ENCODE data around the gene FSHR.

Gene FSHR

DNA sequence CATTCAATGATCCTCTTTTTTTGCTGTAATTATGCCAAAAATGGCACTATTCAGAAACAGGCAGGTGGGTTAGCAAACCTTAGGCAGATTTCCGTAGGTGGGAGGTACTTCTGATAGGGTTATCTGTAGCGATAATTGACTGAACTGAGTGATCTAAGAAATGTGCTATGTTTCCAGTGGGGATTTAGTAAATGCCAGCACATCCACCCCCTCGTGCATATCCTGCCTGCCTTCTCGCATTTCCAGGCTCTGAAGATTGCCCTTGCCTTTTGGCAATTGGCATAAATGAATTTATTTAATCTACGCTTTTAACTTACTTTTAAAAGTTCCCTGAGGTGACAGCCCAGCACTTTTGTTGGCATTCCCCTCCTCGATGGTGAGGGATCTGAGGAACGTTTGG, 576 bp upstream of the FSHR start:
- no peak overlapping the region for H3K4me3 ChIP-seq (ENCODE audit: low read depth, low read length)
- TF ChIP-seq, protein P1, sequence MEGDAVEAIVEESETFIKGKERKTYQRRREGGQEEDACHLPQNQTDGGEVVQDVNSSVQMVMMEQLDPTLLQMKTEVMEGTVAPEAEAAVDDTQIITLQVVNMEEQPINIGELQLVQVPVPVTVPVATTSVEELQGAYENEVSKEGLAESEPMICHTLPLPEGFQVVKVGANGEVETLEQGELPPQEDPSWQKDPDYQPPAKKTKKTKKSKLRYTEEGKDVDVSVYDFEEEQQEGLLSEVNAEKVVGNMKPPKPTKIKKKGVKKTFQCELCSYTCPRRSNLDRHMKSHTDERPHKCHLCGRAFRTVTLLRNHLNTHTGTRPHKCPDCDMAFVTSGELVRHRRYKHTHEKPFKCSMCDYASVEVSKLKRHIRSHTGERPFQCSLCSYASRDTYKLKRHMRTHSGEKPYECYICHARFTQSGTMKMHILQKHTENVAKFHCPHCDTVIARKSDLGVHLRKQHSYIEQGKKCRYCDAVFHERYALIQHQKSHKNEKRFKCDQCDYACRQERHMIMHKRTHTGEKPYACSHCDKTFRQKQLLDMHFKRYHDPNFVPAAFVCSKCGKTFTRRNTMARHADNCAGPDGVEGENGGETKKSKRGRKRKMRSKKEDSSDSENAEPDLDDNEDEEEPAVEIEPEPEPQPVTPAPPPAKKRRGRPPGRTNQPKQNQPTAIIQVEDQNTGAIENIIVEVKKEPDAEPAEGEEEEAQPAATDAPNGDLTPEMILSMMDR (IDR thresholded peaks at IDR 0.05; ENCODE audit: borderline replicate concordance, insufficient read depth, low read depth, low read length) = no peak

DNA sequence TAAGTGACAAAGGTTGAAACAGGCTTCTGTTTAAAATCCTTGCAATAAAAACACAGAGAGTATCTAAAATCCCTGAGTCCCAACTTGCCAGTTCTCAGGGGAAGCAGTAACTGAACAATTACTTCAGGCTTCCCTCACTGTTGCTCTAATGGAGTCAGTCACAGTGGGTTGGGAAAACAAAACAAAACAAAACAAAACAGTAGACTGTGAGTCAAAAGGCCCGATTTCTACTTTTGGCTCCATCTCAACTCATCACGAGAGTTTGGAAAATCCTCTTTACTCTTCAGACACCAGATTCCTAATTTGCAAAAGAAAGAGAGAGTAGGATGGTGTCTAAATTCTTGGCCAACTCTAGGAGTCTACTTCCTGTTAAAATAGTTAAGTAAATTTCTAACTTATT, 1.1 kb downstream of the FSHR start:
- TF ChIP-seq, protein P1 (IDR thresholded peaks at IDR 0.05; ENCODE audit: borderline replicate concordance, insufficient read depth, low read depth, low read length) = no peak
- no peak overlapping the region for H3K4me3 ChIP-seq (ENCODE audit: low read depth, low read length)

DNA sequence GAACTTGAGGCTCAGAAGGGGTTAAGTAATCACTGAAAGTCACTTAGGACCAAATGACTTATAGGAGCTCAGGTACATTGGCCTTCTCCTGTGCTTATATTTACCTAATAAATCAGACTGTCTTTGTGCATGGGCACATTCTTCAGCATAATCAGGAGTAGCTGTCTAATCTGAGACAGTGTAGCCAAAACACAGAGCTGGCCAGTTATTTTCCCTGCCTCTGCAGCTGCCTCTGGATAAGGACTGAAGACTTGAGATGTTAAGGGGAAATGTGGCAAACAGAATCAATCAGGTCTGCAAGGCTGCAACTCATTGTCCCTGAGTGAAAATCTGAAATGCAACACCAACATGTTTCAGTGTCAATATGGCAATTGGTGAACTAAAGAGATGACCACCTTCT, 1.5 kb downstream of the FSHR start:
- TF ChIP-seq, protein P1 (IDR thresholded peaks at IDR 0.05; ENCODE audit: borderline replicate concordance, insufficient read depth, low read depth, low read length) = no peak
- H3K4me3 ChIP-seq (ENCODE audit: low read depth, low read length) = no peak overlapping the region

DNA sequence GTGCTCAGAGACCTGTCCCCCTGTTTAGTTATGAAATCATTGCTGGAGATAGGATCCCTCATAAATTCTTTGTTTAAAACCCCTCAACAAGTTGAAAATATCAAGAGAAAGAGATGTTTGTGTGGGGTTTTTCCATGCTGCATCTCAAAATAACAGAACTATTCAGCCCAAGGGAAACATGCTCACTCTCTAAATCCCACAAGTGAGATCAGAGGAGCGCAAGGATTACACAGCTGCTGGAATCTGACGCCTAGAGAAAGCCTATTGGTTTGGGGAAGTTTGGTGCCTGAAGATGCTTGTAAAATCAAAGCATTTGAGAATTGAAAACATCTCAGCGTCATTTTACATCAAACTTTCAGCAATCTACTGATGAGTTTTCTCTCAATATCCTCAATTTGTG, 7.9 kb downstream of the FSHR start:
- H3K4me3 ChIP-seq (ENCODE audit: low read depth, low read length) = no peak overlapping the region
- TF ChIP-seq, protein P1 (IDR thresholded peaks at IDR 0.05; ENCODE audit: borderline replicate concordance, insufficient read depth, low read depth, low read length) = no peak

DNA sequence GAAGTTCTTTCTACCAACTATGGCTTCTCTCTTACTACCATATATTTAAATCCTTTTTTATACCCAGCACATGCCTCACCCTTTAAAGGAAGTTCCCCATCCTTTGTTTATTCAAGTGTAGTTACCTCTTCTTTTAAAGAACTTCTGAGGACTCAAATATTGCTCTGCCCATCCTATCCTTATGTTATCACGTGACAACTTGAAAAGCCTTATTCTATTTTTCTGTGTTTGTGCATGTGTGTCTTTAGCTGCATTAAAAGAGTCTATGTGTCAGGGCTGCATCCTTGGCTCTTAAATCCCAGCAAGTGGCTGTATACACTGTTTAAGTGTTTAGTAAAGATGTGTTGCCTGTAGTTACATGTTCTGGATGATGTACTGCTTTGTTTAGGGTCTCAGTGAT, 22.5 kb downstream of the FSHR start:
- H3K4me3 ChIP-seq (ENCODE audit: low read depth, low read length) = no peak overlapping the region
- TF ChIP-seq, protein P1 (IDR thresholded peaks at IDR 0.05; ENCODE audit: borderline replicate concordance, insufficient read depth, low read depth, low read length) = no peak

DNA sequence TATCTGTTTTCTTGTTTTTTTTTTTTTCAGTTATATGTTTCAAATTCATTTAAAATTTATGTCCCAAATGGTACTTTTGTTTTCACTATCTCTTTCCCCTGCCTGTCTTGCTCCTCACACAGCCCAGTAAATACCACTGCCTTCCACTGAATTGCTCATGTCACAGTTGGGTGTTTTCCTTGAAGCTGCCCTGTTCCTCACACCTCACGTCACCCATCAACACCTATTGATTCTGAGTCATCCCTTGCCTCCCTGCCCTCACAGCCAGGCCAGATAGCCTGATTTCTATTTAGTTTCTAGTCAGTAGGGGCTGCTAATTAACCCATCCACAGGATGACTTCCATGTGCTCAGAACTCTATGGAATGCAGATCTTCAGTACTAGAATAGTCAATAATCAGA, 25.3 kb downstream of the FSHR start:
- TF ChIP-seq, protein P1 (IDR thresholded peaks at IDR 0.05; ENCODE audit: borderline replicate concordance, insufficient read depth, low read depth, low read length) = no peak
- no peak overlapping the region for H3K4me3 ChIP-seq (ENCODE audit: low read depth, low read length)

DNA sequence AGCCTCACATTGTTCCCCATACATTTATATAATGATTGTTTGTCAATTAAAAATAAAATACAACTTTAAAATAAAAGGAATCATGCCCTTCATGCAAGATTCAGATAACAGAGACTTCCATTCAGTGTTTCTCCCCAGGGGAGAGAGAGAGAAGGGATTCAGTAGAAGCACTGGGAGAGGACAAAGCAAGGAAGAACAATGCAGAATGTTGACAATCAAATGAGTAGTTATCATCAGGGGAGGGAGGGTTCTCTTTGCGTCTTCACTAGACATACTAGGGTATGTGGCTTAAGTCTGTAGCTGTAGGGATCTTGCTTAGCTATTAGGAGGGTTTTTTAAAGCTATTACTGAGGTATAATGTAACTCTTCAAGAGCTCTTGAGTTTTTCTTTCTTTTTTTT, 30.7 kb downstream of the FSHR start:
- TF ChIP-seq, protein P1 (IDR thresholded peaks at IDR 0.05; ENCODE audit: borderline replicate concordance, insufficient read depth, low read depth, low read length) = no peak
- no peak overlapping the region for H3K4me3 ChIP-seq (ENCODE audit: low read depth, low read length)

Measured in GM12875 (cell line).